SK-N-SH (cell line): ENCODE results near the gene PDE9A. TPM values are rescaled to one million over a fixed set of nuclear protein-coding genes. Genes with fewer than 3 reads are reported as not detected.

Experiments used
- CTCF ChIA-PET: fragments of 300-600, 350-600 bp; formaldehyde crosslinking; extraction: SDS; loops from one replicate; lab custom pipeline; 2021; lab: Yijun Ruan, JAX
- POLR2A ChIA-PET: fragments of 350-600 bp; sonication (Branson Sonifier 250); formaldehyde crosslinking; extraction: SDS; loops from one replicate; lab custom pipeline; 2020; ENCODE audit warnings: antibody characterized with exemption, inconsistent platforms; lab: Yijun Ruan, JAX
- DNase-seq: peaks from one replicate; pipeline ENCODE4 v3.0.0; 2012
- H2AFZ ChIP-seq: fragments of 200-600 bp; sonication (generic); 2 replicates; pipeline ENCODE4 v1.8.1; 2016; ENCODE audit warnings: antibody characterized with exemption, mild to moderate bottlenecking, low read depth
- H3F3A ChIP-seq: fragments of 200-600 bp; sonication (generic); replicated peaks from 2 replicates; pipeline ENCODE3; 2016; ENCODE audit warnings: antibody characterized with exemption, mild to moderate bottlenecking; ENCODE audit not compliant: insufficient read depth
- H3K27ac ChIP-seq, 2 experiments: fragments of 200-500 bp in 1 of 2; fragments of 200-600 bp in 1 of 2; sonication (Bioruptor generic) in 1 of 2; sonication (generic), shearing (Covaris generic) in 1 of 2; 2 replicates each; pipeline versions ENCODE4 v1.5.1 to v1.6.1; 2014 to 2016; ENCODE audit warnings: low read depth in 2 of 2, inconsistent platforms in 1 of 2, low read length in 1 of 2, mild to moderate bottlenecking in 1 of 2, mixed read lengths in 1 of 2
- H3K27me3 ChIP-seq: fragments of 200-600 bp; sonication (generic), shearing (Covaris generic); 2 replicates; pipeline ENCODE4 v1.6.1; 2016; ENCODE audit warnings: mixed run types; ENCODE audit not compliant: insufficient read depth
- H3K36me3 ChIP-seq, 2 experiments: fragments of 200-500 bp in 1 of 2; fragments of 200-600 bp in 1 of 2; sonication (Bioruptor generic) in 1 of 2; sonication (generic) in 1 of 2; replicated peaks in 1 of 2; 2 replicates each; pipeline versions ENCODE3 to v1.5.1; 2014 to 2016; ENCODE audit warnings: low read length in 1 of 2, mild to moderate bottlenecking in 1 of 2; ENCODE audit not compliant: insufficient read depth in 2 of 2, control insufficient read depth in 1 of 2
- H3K4me1 ChIP-seq, 2 experiments: fragments of 200-500 bp in 1 of 2; fragments of 200-600 bp in 1 of 2; sonication (Bioruptor generic) in 1 of 2; sonication (generic), shearing (Covaris generic) in 1 of 2; 2 replicates each; pipeline versions ENCODE4 v1.5.1 to v1.6.1; 2014 to 2016; ENCODE audit warnings: low read depth in 1 of 2, low read length in 1 of 2, mixed run types in 1 of 2; ENCODE audit not compliant: insufficient read depth in 2 of 2, control insufficient read depth in 1 of 2
- H3K4me2 ChIP-seq: fragments of 200-600 bp; sonication (generic), shearing (Covaris generic); 2 replicates; pipeline ENCODE4 v1.6.1; 2017; ENCODE audit warnings: mixed run types
- H3K4me3 ChIP-seq, 2 experiments: fragments of 200-500 bp in 1 of 2; fragments of 200-600 bp in 1 of 2; sonication (Bioruptor generic) in 1 of 2; sonication (generic), shearing (Covaris generic) in 1 of 2; 2 replicates each; pipeline versions ENCODE4 v1.5.1 to v1.8.1; 2014 to 2016; ENCODE audit warnings: low read depth in 2 of 2, inconsistent platforms in 1 of 2, low read length in 1 of 2, mild to moderate bottlenecking in 1 of 2, mixed read lengths in 1 of 2, moderate library complexity in 1 of 2
- H3K79me2 ChIP-seq: fragments of 200-600 bp; sonication (generic); 2 replicates; pipeline ENCODE4 v1.8.1; 2017; ENCODE audit warnings: mild to moderate bottlenecking; ENCODE audit not compliant: insufficient read depth
- H3K9ac ChIP-seq: fragments of 200-600 bp; sonication (generic); 2 replicates; pipeline ENCODE4 v1.6.1; 2017; ENCODE audit warnings: mixed run types
- H3K9me2 ChIP-seq: fragments of 200-600 bp; sonication (generic); 2 replicates; pipeline ENCODE4 v1.6.1; 2017; ENCODE audit warnings: mixed run types
- H3K9me3 ChIP-seq: fragments of 200-600 bp; sonication (generic); 2 replicates; pipeline ENCODE4 v1.6.1; 2017; ENCODE audit warnings: mixed run types, mild to moderate bottlenecking, moderate library complexity
- H4K20me1 ChIP-seq: fragments of 200-600 bp; sonication (generic); 2 replicates; pipeline ENCODE4 v1.6.1; 2017; ENCODE audit warnings: mild to moderate bottlenecking, mixed run types; ENCODE audit not compliant: insufficient read depth
- CHD2 ChIP-seq: fragments of 150-350 bp; IDR thresholded peaks from 2 replicates; pipeline ENCODE4 v1.6.1; 2018; ENCODE audit warnings: low read length; ENCODE audit not compliant: partially characterized antibody
- EP300 ChIP-seq, 2 experiments: IDR thresholded peaks; 2 replicates each; pipeline versions ENCODE4 v1.4.0 to v1.6.1; 2012; ENCODE audit warnings: borderline replicate concordance in 1 of 2, low read depth in 1 of 2, low read length in 1 of 2
- EZH2phosphoT487 ChIP-seq: fragments of 200-600 bp; sonication (generic); IDR thresholded peaks from 2 replicates; pipeline ENCODE4 v1.6.1; 2017; ENCODE audit warnings: low read depth, mixed run types, mild to moderate bottlenecking, antibody characterized with exemption, moderate library complexity, borderline replicate concordance
- FOXJ3 ChIP-seq: sonication (generic); formaldehyde crosslinking; IDR thresholded peaks from 2 replicates; pipeline ENCODE4 v1.5.1; 2020; ENCODE audit warnings: mild to moderate bottlenecking, missing genetic modification reagents
- GABPA ChIP-seq: IDR thresholded peaks from 2 replicates; pipeline ENCODE4 v1.4.0; 2012; ENCODE audit warnings: low read depth, mild to moderate bottlenecking
- GATA2 ChIP-seq: sonication (generic); formaldehyde crosslinking; IDR thresholded peaks from 2 replicates; pipeline ENCODE4 v1.5.0; 2020; ENCODE audit warnings: mild to moderate bottlenecking, missing genetic modification reagents
- JUND ChIP-seq: IDR thresholded peaks from 2 replicates; pipeline ENCODE4 v1.4.0; 2012
- MEF2A ChIP-seq: IDR thresholded peaks from 2 replicates; pipeline ENCODE4 v1.4.0; 2012; ENCODE audit warnings: low read depth, borderline replicate concordance
- NRF1 ChIP-seq: IDR thresholded peaks from 2 replicates; pipeline ENCODE4 v1.6.1; 2012; ENCODE audit warnings: low read depth, mild to moderate bottlenecking, low read length
- POLR2AphosphoS5 ChIP-seq: IDR thresholded peaks from 2 replicates; pipeline ENCODE4 v1.6.1; 2012; ENCODE audit warnings: low read depth, low read length
- RAD21 ChIP-seq: IDR thresholded peaks from 2 replicates; pipeline ENCODE4 v1.6.1; 2012; ENCODE audit warnings: mild to moderate bottlenecking, low read length
- RCOR1 ChIP-seq: fragments of 150-350 bp; IDR thresholded peaks from 2 replicates; pipeline ENCODE4 v1.6.1; 2017; ENCODE audit warnings: antibody characterized with exemption, low read length
- RFX5 ChIP-seq: IDR thresholded peaks from 2 replicates; pipeline ENCODE4 v1.6.1; 2012; ENCODE audit warnings: mild to moderate bottlenecking, improper control_type of control experiment, low read length
- RXRA ChIP-seq: IDR thresholded peaks from 2 replicates; pipeline ENCODE4 v1.4.0; 2012; ENCODE audit warnings: low read depth, mild to moderate bottlenecking, borderline replicate concordance
- SIN3A ChIP-seq: IDR thresholded peaks from 2 replicates; pipeline ENCODE4 v1.6.1; 2012; ENCODE audit warnings: low read depth, mild to moderate bottlenecking, low read length, moderate library complexity, borderline replicate concordance
- SMC3 ChIP-seq: IDR thresholded peaks from 2 replicates; pipeline ENCODE4 v1.6.1; 2012; ENCODE audit warnings: low read depth, low read length, improper control_type of control experiment
- TAF1 ChIP-seq: IDR thresholded peaks from 2 replicates; pipeline ENCODE4 v1.6.1; 2012; ENCODE audit warnings: low read depth, mild to moderate bottlenecking, low read length, moderate library complexity, borderline replicate concordance
- TCF12 ChIP-seq: IDR thresholded peaks from 2 replicates; pipeline ENCODE4 v1.4.0; 2012
- WGBS: methylation state at CpG from one replicate; pipeline ENCODE4 v1.1.6; 2017; ENCODE audit warnings: low lambda C conversion rate; 5-methylcytosine and 5-hydroxymethylcytosine counted together
- polyA plus RNA-seq, 3 experiments: library from polyadenylated mRNA; depleted of rRNA; stranded (reverse); fragments of >200 nt; gene quantifications; 2 replicates each; pipeline ENCODE4 v1.2.3, GENCODE V29; 2012
- TF ChIP-seq, protein P1 (sequence below): IDR thresholded peaks from 2 replicates; pipeline ENCODE4 v1.4.0; 2012; ENCODE audit warnings: low read depth, borderline replicate concordance
- TF ChIP-seq, protein P2 (sequence below): IDR thresholded peaks from 2 replicates; pipeline ENCODE4 v1.6.1; 2012; ENCODE audit warnings: mild to moderate bottlenecking, low read depth, low read length, moderate library complexity
- TF ChIP-seq, protein P3 (sequence below): fragments of 150-350 bp; IDR thresholded peaks from 2 replicates; pipeline ENCODE4 v1.6.1; 2017; ENCODE audit warnings: antibody characterized with exemption, low read length, low read depth, borderline replicate concordance

The PDE9A gene
- polyA plus RNA-seq, 1 of the 3 experiments (the other 2 are of a cell fraction), result 0.28 TPM

DNA sequence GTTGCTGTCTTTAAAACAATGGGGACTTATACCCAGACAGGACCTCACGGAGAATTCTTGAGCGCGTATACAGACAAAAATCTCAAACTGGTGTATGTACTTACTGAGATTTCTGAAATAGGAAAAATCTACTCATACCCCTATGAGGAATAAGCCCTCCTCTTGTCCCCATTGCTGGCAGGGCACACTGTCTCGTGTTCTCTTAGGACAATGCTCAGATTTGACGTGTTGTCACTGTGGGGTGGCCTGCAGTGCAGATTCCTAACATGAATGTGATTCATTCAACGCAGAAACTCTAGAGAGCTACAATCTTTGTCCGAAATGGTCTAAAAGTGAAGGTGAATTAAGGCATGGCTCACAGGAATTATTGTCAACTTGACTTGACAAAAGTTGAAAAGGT, 31.1 kb upstream of the PDE9A start:
- H3K27me3 ChIP-seq, result no peaks in the 10 kb centered on the region
- POLR2A ChIA-PET, result no interaction called here

GRCh38 chr21:42623694-42624093, 29.7 kb upstream of the PDE9A start:
- H3K4me1 ChIP-seq, result no peaks in the 10 kb centered on the region
- POLR2A ChIA-PET, result no interaction called here
- no peak overlapping the region for H3K9ac ChIP-seq
- no peaks in the 10 kb centered on the region for H3K27me3 ChIP-seq
- no peaks in the 10 kb centered on the region for H3K79me2 ChIP-seq
- no peak overlapping the region for H2AFZ ChIP-seq
- CTCF ChIA-PET, result interaction anchor here (1.1 to 1.5 kb wide), 3 partner anchors 17 to 30 kb away, joined by 3 to 4 read pairs (median 3); no protein-coding TSS in a partner anchor
- H4K20me1 ChIP-seq, result no peaks in the 10 kb centered on the region
- H3K9me2 ChIP-seq, result no peaks in the 10 kb centered on the region
- H3K27ac ChIP-seq, result no peak overlapping the region
- H3K9me3 ChIP-seq, result no peaks in the 10 kb centered on the region
- WGBS, result 44% methylated on average over 6 of the region's 7 CpGs
- no peak for DNase-seq
- TF ChIP-seq, protein P1, sequence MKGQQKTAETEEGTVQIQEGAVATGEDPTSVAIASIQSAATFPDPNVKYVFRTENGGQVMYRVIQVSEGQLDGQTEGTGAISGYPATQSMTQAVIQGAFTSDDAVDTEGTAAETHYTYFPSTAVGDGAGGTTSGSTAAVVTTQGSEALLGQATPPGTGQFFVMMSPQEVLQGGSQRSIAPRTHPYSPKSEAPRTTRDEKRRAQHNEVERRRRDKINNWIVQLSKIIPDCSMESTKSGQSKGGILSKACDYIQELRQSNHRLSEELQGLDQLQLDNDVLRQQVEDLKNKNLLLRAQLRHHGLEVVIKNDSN, result no peak
- TF ChIP-seq RXRA (no peak), SIN3A (no peak), NRF1 (no peak), GATA2 (CRISPR knock-in tag) (no peak), TAF1 (no peak), TCF12 (no peak), EZH2phosphoT487 (no peak), MEF2A (no peak), FOXJ3 (no peak), RAD21 (no peak), CHD2 (no peak), GABPA (no peak), EP300 (IDR thresholded peaks at IDR 0.05; ENCODE audit: borderline replicate concordance in 1 of 2, low read depth in 1 of 2, low read length in 1 of 2) (no peak)
- TF ChIP-seq, protein P2, sequence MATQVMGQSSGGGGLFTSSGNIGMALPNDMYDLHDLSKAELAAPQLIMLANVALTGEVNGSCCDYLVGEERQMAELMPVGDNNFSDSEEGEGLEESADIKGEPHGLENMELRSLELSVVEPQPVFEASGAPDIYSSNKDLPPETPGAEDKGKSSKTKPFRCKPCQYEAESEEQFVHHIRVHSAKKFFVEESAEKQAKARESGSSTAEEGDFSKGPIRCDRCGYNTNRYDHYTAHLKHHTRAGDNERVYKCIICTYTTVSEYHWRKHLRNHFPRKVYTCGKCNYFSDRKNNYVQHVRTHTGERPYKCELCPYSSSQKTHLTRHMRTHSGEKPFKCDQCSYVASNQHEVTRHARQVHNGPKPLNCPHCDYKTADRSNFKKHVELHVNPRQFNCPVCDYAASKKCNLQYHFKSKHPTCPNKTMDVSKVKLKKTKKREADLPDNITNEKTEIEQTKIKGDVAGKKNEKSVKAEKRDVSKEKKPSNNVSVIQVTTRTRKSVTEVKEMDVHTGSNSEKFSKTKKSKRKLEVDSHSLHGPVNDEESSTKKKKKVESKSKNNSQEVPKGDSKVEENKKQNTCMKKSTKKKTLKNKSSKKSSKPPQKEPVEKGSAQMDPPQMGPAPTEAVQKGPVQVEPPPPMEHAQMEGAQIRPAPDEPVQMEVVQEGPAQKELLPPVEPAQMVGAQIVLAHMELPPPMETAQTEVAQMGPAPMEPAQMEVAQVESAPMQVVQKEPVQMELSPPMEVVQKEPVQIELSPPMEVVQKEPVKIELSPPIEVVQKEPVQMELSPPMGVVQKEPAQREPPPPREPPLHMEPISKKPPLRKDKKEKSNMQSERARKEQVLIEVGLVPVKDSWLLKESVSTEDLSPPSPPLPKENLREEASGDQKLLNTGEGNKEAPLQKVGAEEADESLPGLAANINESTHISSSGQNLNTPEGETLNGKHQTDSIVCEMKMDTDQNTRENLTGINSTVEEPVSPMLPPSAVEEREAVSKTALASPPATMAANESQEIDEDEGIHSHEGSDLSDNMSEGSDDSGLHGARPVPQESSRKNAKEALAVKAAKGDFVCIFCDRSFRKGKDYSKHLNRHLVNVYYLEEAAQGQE, result no peak
- no peaks in the 10 kb centered on the region for H3K36me3 ChIP-seq
- H3F3A ChIP-seq, result no peaks in the 10 kb centered on the region
- no peak overlapping the region for H3K4me3 ChIP-seq
- no peak overlapping the region for H3K4me2 ChIP-seq

More for the DNA sequence above, 31.1 kb upstream of the PDE9A start:
- H4K20me1 ChIP-seq, result no peaks in the 10 kb centered on the region
- no peak for TF ChIP-seq POLR2AphosphoS5
- TF ChIP-seq GABPA, result no peak
- no peak for TF ChIP-seq FOXJ3
- no peak for TF ChIP-seq GATA2 (CRISPR knock-in tag)
- TF ChIP-seq CHD2, result no peak
- no peak for TF ChIP-seq JUND
- no peak for TF ChIP-seq EZH2phosphoT487
- TF ChIP-seq RFX5, result no peak
- no peak for TF ChIP-seq TCF12
- TF ChIP-seq, protein P3, sequence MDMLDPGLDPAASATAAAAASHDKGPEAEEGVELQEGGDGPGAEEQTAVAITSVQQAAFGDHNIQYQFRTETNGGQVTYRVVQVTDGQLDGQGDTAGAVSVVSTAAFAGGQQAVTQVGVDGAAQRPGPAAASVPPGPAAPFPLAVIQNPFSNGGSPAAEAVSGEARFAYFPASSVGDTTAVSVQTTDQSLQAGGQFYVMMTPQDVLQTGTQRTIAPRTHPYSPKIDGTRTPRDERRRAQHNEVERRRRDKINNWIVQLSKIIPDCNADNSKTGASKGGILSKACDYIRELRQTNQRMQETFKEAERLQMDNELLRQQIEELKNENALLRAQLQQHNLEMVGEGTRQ, result no peak
- TF ChIP-seq MEF2A, result no peak
- no peak for TF ChIP-seq RXRA
- TF ChIP-seq RCOR1, result no peak
- TF ChIP-seq SMC3, result no peak
- no peak for TF ChIP-seq NRF1
- TF ChIP-seq, all 33 proteins: peak for 0
- H3K79me2 ChIP-seq, result no peaks in the 10 kb centered on the region
- no peak overlapping the region for H3K27ac ChIP-seq
- no peak overlapping the region for H2AFZ ChIP-seq
- no peak for DNase-seq
- no peaks in the 10 kb centered on the region for H3F3A ChIP-seq
- H3K36me3 ChIP-seq, result no peaks in the 10 kb centered on the region
- H3K4me3 ChIP-seq, result no peak overlapping the region
- no peak overlapping the region for H3K4me2 ChIP-seq
- H3K9me2 ChIP-seq, result no peaks in the 10 kb centered on the region
- H3K9ac ChIP-seq, result no peak overlapping the region
- WGBS, result 63% methylated on average over 7 of the region's 7 CpGs
- no peaks in the 10 kb centered on the region for H3K4me1 ChIP-seq
- CTCF ChIA-PET, result interaction anchor here (1.5 kb wide), 1 partner anchor 29 kb away, joined by 3 read pairs; no protein-coding TSS in a partner anchor
- no peaks in the 10 kb centered on the region for H3K9me3 ChIP-seq
